Activated CD8-positive, alpha-beta memory T cell treated with anti-CD3 and anti-CD28 coated beads, Interleukin-2, amount 10 ng/mL, durations not matched to agents 7 days and 5 days (primary cell): ENCODE data around the gene DEFB131A. TPM values are rescaled to one million over a fixed set of nuclear protein-coding genes. Genes with fewer than 3 reads are reported as not detected.
"Not testable (repeated sequence)": the region's sequence is repeated elsewhere in the genome, so short reads cannot be mapped to it uniquely, and the experiment has no call there.

ENCODE experiments used
- ATAC-seq: fragments of 150-1000 bp; cut with Tn5 transposase; one replicate; pipeline ENCODE4 v1.10.0; 2021; ENCODE audit warnings: moderate library complexity
- CTCF ChIA-PET: fragments of 350-600 bp; sonication (Branson Sonifier 250); formaldehyde crosslinking; loops from one replicate; lab custom pipeline; 2021; ENCODE audit warnings: antibody characterized with exemption; lab: Charles Lee
- DNase-seq: peaks from one replicate; pipeline ENCODE4 v3.0.0-alpha.2; 2020
- H3K27ac Mint-ChIP-seq: one replicate; pipeline ENCODE4 v1.8.0; 2021; ENCODE audit warnings: mild to moderate bottlenecking, mixed read lengths
- H3K27me3 Mint-ChIP-seq: one replicate; pipeline ENCODE4 v1.8.0; 2021; ENCODE audit warnings: mixed read lengths
- H3K36me3 Mint-ChIP-seq: one replicate; pipeline ENCODE4 v1.8.0; 2021; ENCODE audit warnings: mild to moderate bottlenecking, mixed read lengths
- H3K4me1 Mint-ChIP-seq: one replicate; pipeline ENCODE4 v1.8.0; 2021; ENCODE audit warnings: mixed read lengths
- H3K4me3 Mint-ChIP-seq: one replicate; pipeline ENCODE4 v1.8.0; 2021; ENCODE audit warnings: mild to moderate bottlenecking, moderate library complexity, mixed read lengths
- H3K9me3 Mint-ChIP-seq: one replicate; pipeline ENCODE4 v1.8.0; 2022; ENCODE audit warnings: low read depth, mixed read lengths
- total RNA-seq, 2 experiments: library from RNA; stranded (reverse); gene quantifications; one replicate each; pipeline ENCODE4 v1.2.3, GENCODE V29; 2021

DEFB131A gene, protein sequence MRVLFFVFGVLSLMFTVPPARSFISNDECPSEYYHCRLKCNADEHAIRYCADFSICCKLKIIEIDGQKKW
- total RNA-seq: not detected

DNA sequence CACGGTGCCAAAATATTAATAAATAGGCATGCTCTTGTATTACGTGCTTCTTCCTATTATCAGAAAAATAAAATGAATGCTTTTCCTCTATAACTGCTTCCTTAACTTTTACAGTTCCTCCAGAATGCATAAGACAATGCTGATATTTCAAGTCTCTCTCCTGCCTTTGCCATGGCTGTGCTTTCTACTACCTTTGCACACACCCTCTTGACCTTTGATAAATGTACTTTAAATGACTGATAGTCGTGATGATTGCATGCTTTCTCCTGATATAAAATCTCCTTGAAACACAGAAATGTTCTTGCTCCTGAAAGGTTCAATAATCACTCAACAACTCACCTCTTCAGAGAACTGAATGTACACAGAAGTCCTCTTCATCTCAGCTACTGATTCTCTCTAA is at the start of gene DEFB131A:
DEFB131A (plus strand) TSS at position 301 of the 400 bp plus-strand sequence. CDS start 120 bp downstream, outside the sequence.
- H3K27ac Mint-ChIP-seq, DNase-seq, H3K36me3 Mint-ChIP-seq, H3K9me3 Mint-ChIP-seq, H3K4me1 Mint-ChIP-seq, H3K4me3 Mint-ChIP-seq, CTCF ChIA-PET, ATAC-seq, H3K27me3 Mint-ChIP-seq: not testable (repeated sequence)

DNA sequence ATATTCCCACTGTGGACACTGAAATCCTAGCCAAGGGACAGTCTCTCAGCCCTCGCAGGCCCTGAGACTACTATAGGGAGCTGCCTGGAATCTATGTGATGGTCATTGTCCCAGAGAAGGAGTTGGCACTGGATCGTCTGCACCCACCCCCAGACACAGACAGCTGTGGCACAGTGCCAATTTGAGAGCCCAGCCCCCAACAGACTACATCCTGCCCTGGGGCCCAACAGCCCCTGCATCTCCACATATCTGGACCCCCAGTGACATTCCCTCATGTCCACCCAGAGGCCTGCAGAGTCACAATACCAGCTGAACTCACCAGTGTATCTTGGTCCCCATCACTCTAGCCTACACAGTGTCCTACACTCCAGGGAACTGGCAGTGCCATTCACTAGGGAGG is 38.4 kb upstream of the DEFB131A start:
- ATAC-seq, H3K4me3 Mint-ChIP-seq, H3K27ac Mint-ChIP-seq, H3K27me3 Mint-ChIP-seq, DNase-seq, H3K4me1 Mint-ChIP-seq, H3K36me3 Mint-ChIP-seq, H3K9me3 Mint-ChIP-seq, CTCF ChIA-PET: not testable (repeated sequence)

DNA sequence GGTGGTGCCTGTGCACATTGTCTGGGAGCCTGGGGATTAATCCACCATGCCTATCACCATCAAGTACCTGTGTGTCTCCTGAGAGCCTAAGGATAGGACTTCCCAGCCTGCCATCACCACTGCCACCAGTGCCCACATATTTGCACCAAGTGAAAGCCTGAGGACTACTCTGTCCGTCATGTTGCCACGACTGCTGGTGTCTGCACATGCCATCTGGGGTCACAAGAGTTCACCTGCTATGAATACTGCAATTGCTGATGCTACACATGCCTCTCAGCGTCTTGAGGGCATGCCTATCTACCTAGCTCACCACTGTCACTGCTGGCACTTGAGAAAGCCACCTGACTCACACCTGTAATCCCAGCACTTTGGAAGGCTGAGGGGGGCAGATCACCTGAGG is 37.7 kb upstream of the DEFB131A start:
- CTCF ChIA-PET, H3K4me3 Mint-ChIP-seq, H3K27me3 Mint-ChIP-seq, H3K9me3 Mint-ChIP-seq, H3K27ac Mint-ChIP-seq, H3K36me3 Mint-ChIP-seq, DNase-seq, ATAC-seq, H3K4me1 Mint-ChIP-seq: not testable (repeated sequence)

DNA sequence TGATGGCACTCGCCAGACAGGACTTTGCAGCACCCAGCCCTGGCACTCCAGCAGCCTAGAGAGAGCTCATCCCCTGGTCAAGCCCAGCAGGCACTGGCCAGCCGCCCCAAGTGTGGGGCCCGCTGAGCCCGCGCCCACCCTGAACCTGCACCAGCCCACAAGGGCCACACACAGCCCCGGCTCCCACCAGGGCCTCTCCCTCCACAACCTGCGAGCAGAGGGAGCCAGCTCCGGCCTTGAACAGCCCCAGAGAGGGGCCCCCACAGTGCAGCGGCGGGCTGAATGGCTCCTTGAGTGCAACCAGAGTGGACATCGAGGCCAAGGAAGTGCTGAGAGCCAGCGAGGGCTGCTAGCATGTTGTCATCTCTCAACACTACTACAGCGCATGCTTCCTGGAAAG is 34.4 kb upstream of the DEFB131A start:
- no peaks in the 10 kb centered on the region for H3K4me1 Mint-ChIP-seq
- ATAC-seq: no peak
- no peak overlapping the region for H3K4me3 Mint-ChIP-seq
- no peaks in the 10 kb centered on the region for H3K36me3 Mint-ChIP-seq
- H3K27ac Mint-ChIP-seq: no peak overlapping the region
- no peaks in the 10 kb centered on the region for H3K9me3 Mint-ChIP-seq
- no peaks in the 10 kb centered on the region for H3K27me3 Mint-ChIP-seq
- CTCF ChIA-PET: no interaction called here
- DNase-seq: no peak

DNA sequence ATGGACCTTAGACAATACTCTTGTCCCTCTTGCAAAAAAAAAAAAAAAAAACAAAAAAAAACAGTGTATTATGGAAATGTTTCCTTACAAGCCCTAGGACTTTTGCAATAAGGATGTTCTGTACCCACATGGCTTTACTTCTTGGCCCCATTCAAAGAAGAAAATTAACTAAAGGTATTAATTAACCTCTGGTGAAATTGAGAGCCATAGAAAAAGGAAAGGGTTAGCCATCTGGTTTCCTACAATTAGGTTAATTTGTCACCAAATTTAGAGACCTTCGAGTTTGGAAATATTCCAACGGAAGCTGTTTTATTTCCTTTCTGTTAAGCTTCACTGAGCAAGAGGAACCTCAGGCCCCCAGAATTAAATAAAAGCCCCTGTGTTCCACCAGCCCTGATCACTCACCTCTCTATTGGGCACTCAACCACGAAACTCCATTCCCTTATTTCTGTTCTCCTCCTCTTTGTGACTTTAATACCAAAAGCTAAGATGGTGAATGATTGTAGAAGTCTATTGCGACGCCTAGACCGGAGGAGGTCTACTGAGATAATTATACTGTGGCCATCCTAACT is 22.2 kb upstream of the DEFB131A start:
- H3K9me3 Mint-ChIP-seq, H3K4me3 Mint-ChIP-seq, DNase-seq, H3K27me3 Mint-ChIP-seq, ATAC-seq, H3K4me1 Mint-ChIP-seq, CTCF ChIA-PET, H3K27ac Mint-ChIP-seq, H3K36me3 Mint-ChIP-seq: not testable (repeated sequence)

DNA sequence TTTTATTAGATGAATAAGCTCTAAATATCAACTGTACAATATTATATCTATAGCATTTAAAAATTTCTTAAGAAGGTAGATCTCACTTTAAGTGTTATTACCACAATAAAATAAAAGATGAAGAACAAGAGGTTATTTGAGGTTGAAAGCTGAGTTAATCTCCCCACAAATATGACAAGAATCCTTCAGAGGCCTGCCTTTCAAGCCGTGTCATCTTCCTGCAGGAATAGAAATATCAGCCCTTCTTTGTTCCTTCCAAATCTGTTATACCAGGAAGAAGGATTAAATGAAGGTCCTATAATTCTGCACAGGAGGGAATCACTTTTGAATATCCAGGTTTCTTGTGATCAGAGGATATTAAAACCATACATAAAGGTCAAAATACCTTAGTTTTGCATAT is 18.3 kb upstream of the DEFB131A start:
- H3K9me3 Mint-ChIP-seq, H3K27me3 Mint-ChIP-seq, DNase-seq, ATAC-seq, CTCF ChIA-PET, H3K27ac Mint-ChIP-seq, H3K4me3 Mint-ChIP-seq, H3K4me1 Mint-ChIP-seq, H3K36me3 Mint-ChIP-seq: not testable (repeated sequence)

DNA sequence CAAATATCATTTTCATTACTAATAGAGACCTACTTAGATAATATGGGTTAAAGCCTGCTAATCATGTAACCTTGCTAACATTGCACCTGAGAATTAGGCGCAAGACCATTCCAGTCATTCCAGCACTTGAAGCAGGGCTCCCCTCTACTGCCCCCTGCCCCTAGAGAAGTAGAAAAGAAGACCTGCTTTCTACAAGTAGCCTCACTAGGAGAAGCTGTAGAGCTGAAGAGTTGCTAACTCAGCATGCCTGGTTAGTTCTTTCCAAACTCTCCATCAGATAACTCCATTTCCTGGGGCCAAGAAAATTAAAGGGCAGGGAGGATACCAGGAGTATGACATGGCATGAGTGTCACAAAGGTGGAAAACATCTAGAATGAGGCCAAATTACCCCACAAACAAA is 14.2 kb upstream of the DEFB131A start:
- H3K27ac Mint-ChIP-seq, H3K4me3 Mint-ChIP-seq, ATAC-seq, H3K4me1 Mint-ChIP-seq, CTCF ChIA-PET, H3K36me3 Mint-ChIP-seq, H3K27me3 Mint-ChIP-seq, DNase-seq, H3K9me3 Mint-ChIP-seq: not testable (repeated sequence)

DNA sequence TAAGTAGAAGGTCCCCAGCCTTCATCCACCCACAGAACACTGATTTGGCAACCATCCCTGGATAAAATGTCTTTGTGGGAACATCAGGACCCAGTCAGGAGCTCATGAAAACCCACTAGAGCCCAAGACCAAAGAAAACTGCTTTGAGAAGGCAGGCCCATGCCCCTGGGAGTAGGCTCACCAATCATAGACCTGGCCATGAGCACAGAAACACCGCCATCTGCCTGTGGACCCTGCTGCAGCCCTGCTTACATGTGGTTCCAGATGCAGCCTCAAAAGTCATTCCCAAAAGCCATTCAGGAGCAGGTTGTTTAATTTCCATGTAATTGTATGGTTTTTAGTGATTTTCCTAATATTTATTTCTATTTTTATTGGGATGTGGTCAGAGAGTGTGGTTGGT is 10.9 kb upstream of the DEFB131A start:
- ATAC-seq: not testable (repeated sequence)

DNA sequence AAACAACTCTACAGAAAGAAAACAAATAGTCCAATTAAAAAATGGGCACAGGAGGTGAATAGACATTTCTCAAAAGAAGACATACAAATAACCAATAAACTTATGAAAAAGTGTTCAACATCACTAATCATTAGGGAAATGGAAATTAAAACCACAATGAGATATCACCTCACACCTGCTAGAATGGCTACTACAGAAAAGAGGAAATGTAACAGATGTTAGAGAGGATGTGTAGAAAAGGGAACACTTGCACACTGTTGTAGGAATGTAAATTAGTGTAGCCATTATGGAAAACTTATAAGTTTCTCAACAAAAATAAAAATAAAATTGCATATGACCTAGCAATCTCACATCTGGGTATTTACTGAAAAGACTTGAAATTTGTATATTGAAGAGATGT is 7.5 kb upstream of the DEFB131A start:
- H3K27ac Mint-ChIP-seq, H3K4me3 Mint-ChIP-seq, ATAC-seq, H3K27me3 Mint-ChIP-seq, H3K9me3 Mint-ChIP-seq, H3K4me1 Mint-ChIP-seq, DNase-seq, CTCF ChIA-PET, H3K36me3 Mint-ChIP-seq: not testable (repeated sequence)

More for the DNA sequence above, 10.9 kb upstream of the DEFB131A start:
- H3K27ac Mint-ChIP-seq, DNase-seq, H3K27me3 Mint-ChIP-seq, H3K4me3 Mint-ChIP-seq, CTCF ChIA-PET, H3K9me3 Mint-ChIP-seq, H3K4me1 Mint-ChIP-seq, H3K36me3 Mint-ChIP-seq: not testable (repeated sequence)

DNA sequence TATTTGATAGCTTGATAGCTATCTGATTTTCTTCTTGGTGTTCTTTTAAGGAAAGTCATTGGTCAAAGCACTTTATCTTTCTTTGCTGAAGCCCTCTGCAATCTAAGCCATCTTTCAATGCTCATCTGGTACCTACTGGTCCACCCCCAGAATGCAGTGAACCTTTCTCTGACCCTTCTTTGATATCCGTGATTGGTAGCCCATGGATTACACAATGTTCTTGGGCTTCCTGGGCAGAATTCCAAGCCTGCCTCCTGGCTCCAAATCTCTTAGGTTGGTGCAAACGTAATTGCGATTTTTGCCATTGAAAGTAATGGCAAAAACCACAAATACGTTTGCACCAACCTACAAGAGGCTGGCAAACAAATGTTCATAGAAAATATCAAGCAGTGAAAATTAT is 1.9 kb upstream of the DEFB131A start:
- not testable (repeated sequence) for H3K4me3 Mint-ChIP-seq

DNA sequence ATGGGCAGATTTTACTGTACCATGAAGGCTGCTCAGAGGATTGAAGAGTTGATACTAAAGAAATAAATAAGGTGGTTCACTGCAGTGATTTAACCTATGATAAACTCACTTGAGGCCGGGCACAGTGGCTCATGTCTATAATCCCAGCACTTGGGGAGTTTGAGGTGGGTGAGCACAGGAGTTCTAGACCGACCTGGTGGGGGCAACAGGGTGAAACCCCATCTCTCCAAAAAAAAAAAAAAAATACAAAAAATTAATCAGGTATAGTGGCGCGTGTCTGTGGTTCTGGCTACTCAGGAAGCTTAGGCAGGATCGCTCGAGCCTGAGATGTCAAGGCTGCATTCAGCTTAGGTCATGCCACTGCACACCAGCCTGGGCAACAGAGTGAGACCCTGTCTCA is 467 bp downstream of the DEFB131A start:
- H3K4me3 Mint-ChIP-seq, H3K4me1 Mint-ChIP-seq, DNase-seq, ATAC-seq, CTCF ChIA-PET, H3K27ac Mint-ChIP-seq, H3K36me3 Mint-ChIP-seq, H3K9me3 Mint-ChIP-seq, H3K27me3 Mint-ChIP-seq: not testable (repeated sequence)

More for the DNA sequence above, 1.9 kb upstream of the DEFB131A start:
- H3K4me1 Mint-ChIP-seq, H3K9me3 Mint-ChIP-seq, H3K36me3 Mint-ChIP-seq, H3K27me3 Mint-ChIP-seq, ATAC-seq, H3K27ac Mint-ChIP-seq, DNase-seq, CTCF ChIA-PET: not testable (repeated sequence)

DNA sequence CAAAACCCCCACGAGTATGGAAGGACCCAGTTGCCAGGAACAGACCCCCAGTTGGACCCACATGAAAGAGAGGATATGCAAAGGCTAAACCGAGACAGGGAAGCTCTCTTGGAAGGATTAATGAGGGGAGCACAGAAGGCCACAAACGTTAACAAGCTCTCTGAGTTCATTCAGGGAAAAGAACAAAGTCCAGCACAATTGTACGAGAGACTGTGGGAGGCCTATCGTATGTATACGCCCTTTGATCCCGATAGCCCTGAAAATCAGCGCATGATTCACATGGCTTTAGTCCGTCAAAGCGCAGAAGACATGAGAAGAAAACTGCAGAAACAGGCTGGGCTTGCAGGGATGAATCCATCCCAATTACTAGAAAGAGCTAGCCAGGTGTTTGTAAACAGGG is 8.0 kb downstream of the DEFB131A start:
- H3K27ac Mint-ChIP-seq, CTCF ChIA-PET, H3K36me3 Mint-ChIP-seq, H3K9me3 Mint-ChIP-seq, H3K4me3 Mint-ChIP-seq, H3K4me1 Mint-ChIP-seq, H3K27me3 Mint-ChIP-seq, DNase-seq, ATAC-seq: not testable (repeated sequence)

DNA sequence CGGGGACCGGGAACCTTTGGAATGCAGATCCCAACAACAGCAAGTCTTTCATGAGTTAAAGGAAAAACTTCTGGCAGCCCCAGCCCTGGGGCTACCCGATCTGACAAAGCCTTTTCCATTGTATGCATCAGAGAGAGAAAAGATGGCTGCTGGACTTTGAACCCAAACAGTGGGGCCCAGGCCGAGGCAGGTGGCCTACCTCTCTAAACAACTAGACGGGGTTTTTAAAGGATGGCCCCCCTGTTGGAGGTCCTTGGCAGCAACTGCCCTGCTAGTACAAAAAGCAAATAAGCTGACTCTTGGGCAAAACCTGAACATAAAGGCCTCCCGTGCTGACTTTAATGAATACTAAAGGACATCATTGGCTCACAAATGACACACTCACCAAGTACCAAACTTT is 10.1 kb downstream of the DEFB131A start:
- H3K36me3 Mint-ChIP-seq, H3K27me3 Mint-ChIP-seq, CTCF ChIA-PET, H3K27ac Mint-ChIP-seq, DNase-seq, H3K4me1 Mint-ChIP-seq, H3K9me3 Mint-ChIP-seq, ATAC-seq, H3K4me3 Mint-ChIP-seq: not testable (repeated sequence)

DNA sequence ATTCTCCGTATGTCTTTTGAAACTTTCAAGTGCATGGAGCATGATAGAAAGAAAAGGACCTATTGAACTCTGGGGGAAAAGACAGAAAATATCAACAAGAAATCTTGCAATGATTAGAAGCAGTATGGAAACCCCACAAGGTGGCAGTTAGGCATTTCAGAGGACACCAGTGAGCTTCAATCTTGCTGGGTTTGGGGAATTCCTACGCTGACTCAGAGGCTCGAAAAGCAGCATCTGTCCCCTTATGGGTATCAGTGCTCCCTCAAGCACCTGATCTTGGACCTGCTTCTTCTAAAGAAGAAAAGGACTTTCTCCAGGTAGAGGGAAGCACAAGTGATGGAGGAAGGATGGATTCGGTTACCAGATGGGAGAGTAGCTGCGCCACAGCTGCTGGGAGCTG is 10.8 kb downstream of the DEFB131A start:
- DNase-seq, ATAC-seq, H3K4me3 Mint-ChIP-seq, H3K27ac Mint-ChIP-seq, H3K9me3 Mint-ChIP-seq, H3K36me3 Mint-ChIP-seq, H3K27me3 Mint-ChIP-seq, CTCF ChIA-PET, H3K4me1 Mint-ChIP-seq: not testable (repeated sequence)

DNA sequence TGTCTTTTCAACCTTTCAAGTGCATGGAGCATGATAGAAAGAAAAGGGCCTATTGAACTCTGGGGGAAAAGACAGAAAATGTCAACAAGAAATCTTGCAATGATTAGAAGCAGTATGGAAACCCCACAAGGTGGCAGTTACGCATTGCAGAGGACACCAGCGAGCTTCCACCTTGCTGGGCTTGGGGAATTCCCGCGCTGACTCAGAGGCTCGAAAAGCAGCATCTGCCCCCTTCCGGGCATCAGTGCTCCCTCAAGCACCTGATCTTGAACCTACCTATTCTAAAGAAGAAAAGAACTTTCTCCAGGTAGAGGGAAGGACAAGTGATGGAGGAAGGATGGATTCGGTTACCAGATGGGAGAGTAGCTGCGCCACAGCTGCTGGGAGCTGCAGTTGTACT is 35.3 kb downstream of the DEFB131A start:
- H3K27me3 Mint-ChIP-seq, H3K9me3 Mint-ChIP-seq, H3K4me1 Mint-ChIP-seq, DNase-seq, H3K27ac Mint-ChIP-seq, H3K4me3 Mint-ChIP-seq, H3K36me3 Mint-ChIP-seq, CTCF ChIA-PET, ATAC-seq: not testable (repeated sequence)
